Subcutaneous abdominal adipose tissue (tissue), 5 donors: ENCODE results near the gene COL21A1.

Source experiments
- H3K27ac ChIP-seq: one replicate; pipeline ENCODE4 v1.7.0; 2013; ENCODE audit warnings: low read depth, mild to moderate bottlenecking, inconsistent platforms, low read length, moderate library complexity
- H3K27me3 ChIP-seq, 5 donors: one replicate each; pipeline ENCODE4 v1.7.0; 2013; ENCODE audit warnings: low read length in 5 of 5, inconsistent platforms in 1 of 5; ENCODE audit not compliant: control insufficient read depth in 5 of 5, insufficient read depth in 4 of 5
- H3K36me3 ChIP-seq, 5 donors: one replicate each; pipeline ENCODE4 v1.7.0; 2013; ENCODE audit warnings: low read length in 5 of 5; ENCODE audit not compliant: control insufficient read depth in 5 of 5, insufficient read depth in 5 of 5
- H3K4me1 ChIP-seq, 5 donors: one replicate each; pipeline ENCODE4 v1.7.0; 2013; ENCODE audit warnings: low read length in 5 of 5, mild to moderate bottlenecking in 3 of 5, moderate library complexity in 1 of 5; ENCODE audit not compliant: control insufficient read depth in 5 of 5, insufficient read depth in 5 of 5
- H3K4me3 ChIP-seq, 5 donors: one replicate each; pipeline ENCODE4 v1.7.0; 2013; ENCODE audit warnings: low read length in 5 of 5, low read depth in 1 of 5
- H3K9ac ChIP-seq, 5 donors: one replicate each; pipeline ENCODE4 v1.7.0; 2013; ENCODE audit warnings: low read length in 5 of 5, mild to moderate bottlenecking in 4 of 5, moderate library complexity in 3 of 5
- H3K9me3 ChIP-seq, 5 donors: one replicate each; pipeline ENCODE4 v1.7.0; 2013; ENCODE audit warnings: low read length in 5 of 5; ENCODE audit not compliant: control insufficient read depth in 5 of 5
- donor health status: healthy.
- donor health status: healthy.
- donor health status: healthy.
- donor health status: healthy.
- donor health status: healthy.

Gene COL21A1

DNA sequence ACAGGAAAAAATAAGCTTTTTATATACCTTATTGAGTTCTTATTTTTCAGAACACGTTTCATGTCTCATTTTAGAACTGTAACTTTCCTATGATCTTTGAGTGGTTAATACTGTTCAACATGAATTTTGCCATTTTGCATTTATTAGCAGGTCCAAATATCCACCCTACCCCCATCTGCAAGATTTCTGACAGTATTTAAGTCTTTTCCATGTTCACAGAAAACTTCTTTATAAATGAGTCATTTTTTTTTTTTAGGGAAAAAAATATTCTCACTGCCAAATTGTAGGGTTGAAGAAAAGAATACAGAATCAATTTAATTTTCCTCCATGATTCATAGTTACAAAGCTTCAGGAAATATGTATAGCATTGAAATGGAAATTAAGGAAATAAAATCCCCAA, 101.8 kb downstream of the COL21A1 start:
- no peak overlapping the region for H3K9ac ChIP-seq
- no peaks in the 10 kb centered on the region for H3K27me3 ChIP-seq
- no peaks in the 10 kb centered on the region for H3K9me3 ChIP-seq
- H3K27ac ChIP-seq: no peak overlapping the region
- H3K4me1 ChIP-seq: no peaks in the 10 kb centered on the region
- no peaks in the 10 kb centered on the region for H3K36me3 ChIP-seq
- H3K4me3 ChIP-seq: no peak overlapping the region

DNA sequence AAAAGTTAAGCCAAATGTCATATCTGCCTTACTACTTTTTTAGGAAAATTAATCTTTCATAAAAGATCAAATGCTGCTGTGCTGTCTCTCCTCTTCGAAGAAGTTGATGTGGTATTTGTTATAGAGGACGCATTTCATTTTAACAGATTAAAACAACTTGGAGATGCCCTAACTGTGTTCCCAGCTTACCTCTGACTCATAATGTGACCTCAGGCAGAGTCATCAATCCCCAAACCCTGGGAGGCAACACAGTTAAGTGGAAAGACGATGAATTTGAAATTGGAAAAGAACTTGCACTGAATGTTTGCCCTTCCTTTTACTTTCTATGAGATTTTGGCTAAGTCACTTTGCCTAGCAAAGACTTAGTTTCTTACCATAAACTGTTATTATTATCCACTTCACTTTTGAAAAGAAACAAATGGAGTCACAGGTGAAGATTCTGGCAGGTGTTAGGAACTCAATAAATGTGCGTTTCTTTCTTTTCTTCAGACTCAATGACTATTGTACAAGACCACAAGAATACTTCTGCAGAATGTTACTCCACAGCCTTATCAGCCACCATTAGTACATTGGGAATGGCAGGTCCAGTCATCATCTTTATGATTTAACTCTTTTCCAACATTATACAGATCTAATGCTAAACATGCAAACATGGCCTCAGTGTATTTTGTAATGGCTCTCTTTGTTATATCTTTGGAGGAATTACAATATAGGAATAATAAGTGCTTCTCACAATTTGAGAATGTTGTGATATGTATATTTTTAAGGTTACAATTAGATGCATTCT, 102.6 kb downstream of the COL21A1 start:
- no peaks in the 10 kb centered on the region for H3K27me3 ChIP-seq
- no peaks in the 10 kb centered on the region for H3K36me3 ChIP-seq
- H3K4me3 ChIP-seq: no peak overlapping the region
- H3K9me3 ChIP-seq: no peaks in the 10 kb centered on the region
- no peak overlapping the region for H3K27ac ChIP-seq
- no peaks in the 10 kb centered on the region for H3K4me1 ChIP-seq
- no peak overlapping the region for H3K9ac ChIP-seq

DNA sequence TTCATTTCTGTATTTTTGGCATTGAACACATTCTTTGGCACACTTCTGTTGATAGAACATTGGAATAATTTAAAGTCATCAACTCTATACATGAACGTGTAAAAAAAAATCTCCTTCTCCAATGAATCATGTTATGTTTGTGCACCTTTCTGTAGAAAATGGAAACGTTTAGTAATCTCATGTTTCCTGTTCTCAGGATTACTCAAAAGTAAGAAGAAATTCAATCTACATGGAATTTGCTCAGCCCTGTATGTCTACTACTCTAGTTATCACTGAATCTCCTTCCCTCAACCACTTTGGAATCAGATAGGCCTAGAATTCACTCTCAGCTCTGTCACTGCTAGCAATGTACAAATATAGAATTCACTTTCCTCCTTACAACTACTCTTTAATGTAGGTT, 103.6 kb downstream of the COL21A1 start:
- H3K27me3 ChIP-seq: no peaks in the 10 kb centered on the region
- H3K27ac ChIP-seq: no peak overlapping the region

DNA sequence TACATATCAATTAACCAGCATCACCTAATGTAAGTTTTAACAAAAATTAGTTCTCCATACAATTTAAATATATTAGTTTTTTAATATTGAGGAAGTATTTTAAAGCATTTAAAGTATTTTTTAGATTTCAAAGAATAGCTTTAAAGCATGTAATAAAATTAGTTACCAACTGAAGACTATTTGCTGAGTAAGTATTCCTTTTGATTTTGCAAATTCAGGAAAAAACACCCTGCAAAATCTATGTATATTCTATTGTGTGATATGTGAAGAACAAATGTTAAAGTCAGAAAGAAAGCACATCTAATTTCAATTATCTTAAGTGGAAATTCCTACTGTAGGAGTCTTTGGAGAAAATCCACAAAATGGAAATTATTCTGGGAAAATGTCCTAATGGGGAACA, 107.3 kb downstream of the COL21A1 start:
- Histone ChIP-seq H3K27ac (no peak overlapping the region), H3K9me3 (no peaks in the 10 kb centered on the region), H3K9ac (no peak overlapping the region), H3K4me3 (no peak overlapping the region), H3K36me3 (no peaks in the 10 kb centered on the region), H3K4me1 (no peaks in the 10 kb centered on the region), H3K27me3 (no peaks in the 10 kb centered on the region)

More for the DNA sequence above, 103.6 kb downstream of the COL21A1 start:
- Histone ChIP-seq H3K9ac (no peak overlapping the region), H3K4me1 (no peaks in the 10 kb centered on the region), H3K4me3 (no peak overlapping the region), H3K9me3 (no peaks in the 10 kb centered on the region), H3K36me3 (no peaks in the 10 kb centered on the region)

DNA sequence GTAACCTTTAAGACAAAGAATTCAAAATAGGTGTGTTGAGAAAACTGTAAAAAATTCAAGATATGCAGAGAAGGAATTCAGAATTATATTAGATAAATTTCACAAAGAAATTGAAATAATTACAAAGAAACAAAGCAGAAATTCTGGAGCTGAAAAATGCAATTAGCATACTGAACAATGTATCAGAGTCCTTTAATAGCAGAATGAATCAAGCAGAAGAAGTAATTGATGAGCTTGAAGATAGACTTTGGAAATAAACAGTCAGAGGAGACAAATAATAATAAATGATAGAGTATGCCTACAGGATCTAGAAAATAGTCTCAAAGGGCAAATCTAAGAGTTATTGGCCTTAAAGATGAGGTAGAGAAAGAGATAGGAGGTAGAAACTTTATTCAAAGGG, 131.7 kb downstream of the COL21A1 start:
- Histone ChIP-seq H3K27me3 (no peaks in the 10 kb centered on the region), H3K4me3 (no peak overlapping the region), H3K36me3 (no peaks in the 10 kb centered on the region), H3K4me1 (no peaks in the 10 kb centered on the region), H3K27ac (no peak overlapping the region), H3K9me3 (peaks cover 0 to 6% (median 4%) of the 10 kb centered on the region in 5 donors), H3K9ac (no peak overlapping the region)

DNA sequence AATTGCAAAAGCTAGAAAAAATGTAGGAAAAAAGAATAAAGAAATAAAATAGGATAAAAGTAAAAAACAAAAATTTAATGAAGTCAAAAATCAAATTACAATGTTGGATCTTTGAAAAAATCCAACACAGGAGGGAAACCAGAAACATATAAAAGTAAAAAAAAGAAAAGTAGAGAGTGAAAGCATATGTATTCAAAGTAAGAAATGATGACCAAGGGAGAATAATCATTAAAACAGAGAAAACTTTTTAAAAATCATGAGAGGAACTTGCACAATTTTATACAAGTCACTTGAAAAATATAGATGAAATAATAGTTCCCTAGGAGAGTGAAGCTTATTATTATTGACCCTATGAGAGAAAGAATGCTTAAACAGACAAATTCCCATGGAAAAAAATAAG, 138.2 kb downstream of the COL21A1 start:
- no peak overlapping the region for H3K27ac ChIP-seq

DNA sequence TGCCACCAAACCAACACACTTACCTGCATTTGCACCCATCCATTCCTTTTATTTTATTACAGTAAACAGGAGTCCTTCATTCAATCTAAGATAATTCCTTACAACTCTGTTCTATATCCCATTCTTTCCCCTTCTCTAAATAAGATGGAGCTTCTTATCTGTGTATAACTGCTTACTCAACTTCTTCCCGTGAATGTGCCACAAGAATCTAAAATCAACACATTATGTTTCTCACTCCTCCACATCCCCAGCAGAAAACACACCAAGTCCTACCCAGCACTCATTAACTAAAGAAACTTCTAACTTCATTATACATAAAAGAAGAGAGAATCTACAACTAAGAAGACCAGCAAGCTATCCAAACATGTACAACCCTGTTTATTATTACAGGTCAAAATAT, 141.1 kb downstream of the COL21A1 start:
- no peak overlapping the region for H3K9ac ChIP-seq
- no peak overlapping the region for H3K4me3 ChIP-seq
- H3K27ac ChIP-seq: no peak overlapping the region
- H3K9me3 ChIP-seq: peaks cover 0 to 6% (median 0%) of the 10 kb centered on the region in 5 donors
- H3K36me3 ChIP-seq: no peaks in the 10 kb centered on the region
- no peaks in the 10 kb centered on the region for H3K27me3 ChIP-seq
- H3K4me1 ChIP-seq: no peaks in the 10 kb centered on the region

More for the DNA sequence above, 138.2 kb downstream of the COL21A1 start:
- Histone ChIP-seq H3K36me3 (no peaks in the 10 kb centered on the region), H3K4me1 (no peaks in the 10 kb centered on the region), H3K9me3 (peaks cover 0 to 6% (median 0%) of the 10 kb centered on the region in 5 donors), H3K4me3 (no peak overlapping the region), H3K9ac (no peak overlapping the region), H3K27me3 (no peaks in the 10 kb centered on the region)

DNA sequence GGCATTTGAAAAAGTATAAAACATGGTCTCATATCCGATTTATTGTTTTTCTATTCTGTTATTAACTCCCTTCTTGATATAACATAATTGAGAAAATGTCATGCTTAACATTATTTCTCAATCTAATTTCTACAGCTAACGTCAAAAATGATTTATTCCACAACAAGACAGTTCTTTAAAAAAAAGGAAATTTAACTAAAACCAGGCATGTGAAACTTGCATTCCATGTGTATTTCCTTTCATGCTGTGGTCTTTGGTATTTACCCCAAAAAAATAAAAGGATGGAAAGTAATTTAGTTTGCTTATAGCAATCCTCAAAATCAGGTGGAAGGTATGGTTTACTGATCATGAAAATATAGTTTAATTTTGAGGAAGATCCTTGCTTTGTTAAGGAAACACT, 142.8 kb downstream of the COL21A1 start:
- H3K9ac ChIP-seq: no peak overlapping the region
- H3K9me3 ChIP-seq: no peaks in the 10 kb centered on the region
- H3K4me1 ChIP-seq: no peaks in the 10 kb centered on the region
- H3K36me3 ChIP-seq: no peaks in the 10 kb centered on the region
- H3K4me3 ChIP-seq: no peak overlapping the region
- no peak overlapping the region for H3K27ac ChIP-seq
- no peaks in the 10 kb centered on the region for H3K27me3 ChIP-seq

DNA sequence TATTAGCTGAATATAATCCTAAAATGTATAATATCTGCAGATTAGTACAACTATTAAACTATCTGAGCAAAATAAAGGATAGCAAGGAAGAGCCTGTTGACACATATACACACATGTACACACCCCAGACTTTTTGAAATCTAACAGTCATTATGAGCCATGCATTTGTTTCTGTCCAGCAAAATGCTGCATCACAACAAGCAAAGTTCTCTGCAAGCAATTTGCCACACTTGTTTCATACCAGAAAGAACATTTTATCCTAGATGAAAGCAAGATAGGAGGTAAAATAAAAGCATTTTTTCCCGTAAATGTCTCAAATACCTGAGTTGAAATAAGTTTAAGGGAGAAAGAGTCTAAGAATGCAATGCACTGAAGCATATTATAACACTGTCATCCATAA, 145.2 kb downstream of the COL21A1 start:
- Histone ChIP-seq H3K4me1 (no peaks in the 10 kb centered on the region), H3K9me3 (no peaks in the 10 kb centered on the region), H3K4me3 (no peak overlapping the region), H3K27ac (no peak overlapping the region), H3K27me3 (no peaks in the 10 kb centered on the region), H3K36me3 (no peaks in the 10 kb centered on the region), H3K9ac (no peak overlapping the region)

DNA sequence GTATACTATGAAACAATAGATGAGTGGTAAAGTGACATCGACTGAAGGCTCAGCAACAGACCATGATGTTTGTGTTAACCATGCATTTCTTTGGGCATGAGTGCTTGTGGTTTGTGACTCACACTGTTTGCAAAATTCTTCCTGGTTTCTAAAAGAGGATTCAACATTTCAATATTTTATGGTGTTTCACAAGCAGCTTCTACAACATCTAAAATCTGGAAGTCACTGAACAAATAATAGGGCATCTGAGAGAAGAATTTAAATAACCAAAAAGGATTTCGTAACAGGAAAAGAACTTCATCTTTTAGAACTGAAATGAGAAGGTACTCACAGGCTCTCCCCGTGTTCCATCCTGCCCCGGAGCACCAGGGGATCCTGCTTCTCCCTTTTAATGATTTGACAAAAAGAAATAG, 146.2 kb downstream of the COL21A1 start:
- Histone ChIP-seq H3K9me3 (no peaks in the 10 kb centered on the region), H3K4me1 (no peaks in the 10 kb centered on the region), H3K9ac (no peak overlapping the region), H3K27me3 (no peaks in the 10 kb centered on the region), H3K36me3 (no peaks in the 10 kb centered on the region), H3K4me3 (no peak overlapping the region), H3K27ac (no peak overlapping the region)
